Heart left ventricle (tissue), 16 donors: ENCODE measurements around the gene TNPO2. TPM values are rescaled to one million over a fixed set of nuclear protein-coding genes. Genes with fewer than 3 reads are reported as not detected.

ENCODE experiments used
- ATAC-seq, 4 donors: fragments of 200-7000 bp; cut with Tn5 transposase; one replicate each; pipeline ENCODE4 v1.9.1; 2020 to 2022; ENCODE audit warnings: moderate library complexity in 4 of 4, mild to moderate bottlenecking in 3 of 4, moderate number of reproducible peaks in 1 of 4
- DNase-seq, 5 donors: peaks; one replicate each; pipeline ENCODE4 v3.0.0-alpha.2; 2020
- H3K27ac ChIP-seq, 12 donors: fragments of 200-600 bp; sonication (generic) in 4 of 12; one replicate each; pipeline versions ENCODE4 v1.5.0 to v1.8.0; 2016 to 2022; ENCODE audit warnings: mild to moderate bottlenecking in 2 of 12
- H3K27me3 ChIP-seq, 9 donors: fragments of 200-600 bp; sonication (generic) in 2 of 9; one replicate each; pipeline versions ENCODE4 v1.5.1 to v1.8.0; 2016 to 2022; ENCODE audit warnings: mild to moderate bottlenecking in 3 of 9
- H3K36me3 ChIP-seq, 9 donors: fragments of 200-600 bp; sonication (generic) in 2 of 9; one replicate each; pipeline versions ENCODE4 v1.5.0 to v1.8.0; 2018 to 2022; ENCODE audit warnings: mild to moderate bottlenecking in 2 of 9
- H3K4me1 ChIP-seq, 12 donors: fragments of 200-600 bp; sonication (generic) in 4 of 12; one replicate each; pipeline versions ENCODE4 v1.5.0 to v1.8.0; 2016 to 2022; ENCODE audit warnings: mild to moderate bottlenecking in 3 of 12
- H3K4me3 ChIP-seq, 12 donors: fragments of 200-600 bp; sonication (generic) in 4 of 12; one replicate each; pipeline versions ENCODE4 v1.5.0 to v1.8.0; 2017 to 2022; ENCODE audit warnings: mild to moderate bottlenecking in 9 of 12, moderate library complexity in 4 of 12
- H3K9me3 ChIP-seq, 12 donors: fragments of 200-600 bp; sonication (generic) in 4 of 12; one replicate each; pipeline versions ENCODE4 v1.5.0 to v1.8.0; 2016 to 2022; ENCODE audit warnings: mild to moderate bottlenecking in 1 of 12
- CTCF ChIP-seq, 12 donors: fragments of 200-600 bp; sonication (generic) in 4 of 12; IDR thresholded peaks; one replicate each; pipeline versions ENCODE4 v1.5.0 to v1.8.0; 2018 to 2022; ENCODE audit warnings: antibody characterized with exemption in 12 of 12, mild to moderate bottlenecking in 5 of 12
- POLR2A ChIP-seq, 2 donors: fragments of 450-650 bp; IDR thresholded peaks; one replicate each; pipeline ENCODE4 v1.6.1; 2017; ENCODE audit warnings: antibody characterized with exemption in 2 of 2, mild to moderate bottlenecking in 2 of 2, moderate library complexity in 2 of 2
- WGBS, 4 donors: extraction: QIAGEN DNeasy Blood & Tissue Kit in 2 of 4; methylation state at CpG; one replicate each; pipeline versions ENCODE4 v1.1.5 to v1.1.7; 2013 to 2018; 5-methylcytosine and 5-hydroxymethylcytosine counted together
- intact Hi-C, 10 donors: fragments of 100-400 bp; cut with DNase I; formaldehyde crosslinking; loops; one replicate each; pipeline versions ENCODE4 v1.11.1 to v1.14.2; 2022
- polyA plus RNA-seq, 2 donors: library from polyadenylated mRNA; stranded (reverse); fragments of 200-250 nt; gene quantifications; one replicate each; pipeline ENCODE4 v1.2.3, GENCODE V29; 2013
- total RNA-seq, 9 donors: library from RNA; depleted of rRNA in 2 of 9; stranded (reverse); fragments of >200 nt in 2 of 9; fragmentation: NEBNext Ultra II Directional in 3 of 9; extraction: Animal tissue kit (Norgen Biotek cat#: 25700) in 3 of 9; gene quantifications; one replicate each; pipeline versions ENCODE4 v1.1.0 to v1.2.4, GENCODE V29; 2016 to 2023
- donor health status: ischemic (EF 13 %, LVEDD 7.1; RV severe dilation, severe dysfunction).
- donor health status: healthy with polysubstance abuse.
- donor health status: DM: no; HTN: yes; CAD: no.
- donor health status: DM: no; HTN: no; CAD: no.
- donor health status: ischemic (EF 25% LVEDD 6.9; RV normal size, moderate dysfunction).
- donor health status: ischemic (EF 25% LVEDD 5.7; RV mildly dilated, moderate dysfunction).
- donor health status: healthy.
- donor health status: DM: yes; HTN: yes; CAD: no.
- donor health status: ischemic (EF 35%, LVEDD 5.7; RV mildly dilated, moderate dysfunction).
- donor health status: nonischemic (EF 11% LVEDD 7.7; RV severe dilation, severe dysfunction).
- donor health status: DM: yes; HTN: yes; CAD: no.
- donor health status: PGD.
- donor health status: ischemic (EF 29% LVEDD 5.4; RV normal size, mild dysfunction).
- donor health status: nonischemic (EF 23%, LVEDD 6.1; RV moderate dilation, normal function).

TNPO2 gene
- total and polyA plus RNA-seq, 11 donors: 18.0 to 57.4 (median 37.0) TPM

GRCh38 chr19:12733369-12734214, 9.9 kb upstream of the TNPO2 start:
- H3K27me3 ChIP-seq: no peaks in the 10 kb centered on the region
- ATAC-seq (no peak), DNase-seq (no peak)
- peak in 4 of 12 donors; percentile 12 to 29 (median 21) for TF ChIP-seq CTCF (IDR thresholded peaks at IDR 0.05)
- TF ChIP-seq POLR2A (IDR thresholded peaks at IDR 0.05): no peak
- peaks cover 6 to 64% (median 34%) of the 10 kb centered on the region in 12 donors for H3K4me1 ChIP-seq
- peak overlapping the region; percentile 72 to 99 (median 96) for H3K27ac ChIP-seq
- no peaks in the 10 kb centered on the region for H3K9me3 ChIP-seq
- H3K36me3 ChIP-seq: peaks cover 0 to 39% (median 32%) of the 10 kb centered on the region in 9 donors
- WGBS, 4 donors: 2 to 4% (median 2%) methylated on average over 15 of the region's 15 CpGs
- intact Hi-C loops: loop anchor here in 1 of 10 donors (2.0 kb wide), 1 partner anchor 41 kb away; the partner anchor contains the start of gene HOOK2
- H3K4me3 ChIP-seq: peak overlapping the region; percentile 66 to 99 (median 94)

DNA sequence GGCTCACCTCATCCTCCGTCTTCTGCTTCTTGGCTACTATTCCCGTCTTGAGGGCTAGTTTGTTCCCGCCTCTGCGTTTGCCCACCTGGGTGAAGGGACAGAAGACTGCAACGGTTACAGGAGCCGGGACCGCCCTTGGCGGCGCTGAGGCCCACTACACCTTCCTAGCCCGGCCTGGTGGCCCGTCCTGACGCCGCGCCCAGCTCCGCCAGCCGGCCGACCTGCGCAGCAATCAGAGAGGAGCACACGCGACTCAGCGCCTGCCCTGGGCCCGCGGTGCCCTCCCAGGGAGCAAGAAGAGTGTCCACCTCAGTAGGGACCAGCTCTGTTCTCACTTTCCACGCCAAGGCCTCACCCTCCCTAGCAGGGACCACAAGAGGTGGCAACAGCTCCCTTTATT, 7.6 kb upstream of the TNPO2 start:
- Histone ChIP-seq H3K27ac (no peak overlapping the region), H3K4me1 (peaks cover 0 to 49% (median 22%) of the 10 kb centered on the region in 12 donors), H3K9me3 (no peaks in the 10 kb centered on the region), H3K4me3 (no peak overlapping the region), H3K36me3 (peaks cover 0 to 46% (median 32%) of the 10 kb centered on the region in 9 donors), H3K27me3 (no peaks in the 10 kb centered on the region)
- DNase-seq (no peak), ATAC-seq (no peak)
- WGBS, 4 donors: 91 to 93% (median 92%) methylated on average over 10 to 24 of the region's 24 CpGs
- intact Hi-C loops: no loop called here
- no peak for TF ChIP-seq CTCF (IDR thresholded peaks at IDR 0.05)
- no peak for TF ChIP-seq POLR2A (IDR thresholded peaks at IDR 0.05)

- ATAC-seq: no peak
- Histone ChIP-seq H3K9me3 (no peaks in the 10 kb centered on the region), H3K4me3 (no peak overlapping the region), H3K36me3 (peaks cover 0 to 46% (median 32%) of the 10 kb centered on the region in 9 donors), H3K27ac (no peak overlapping the region), H3K27me3 (no peaks in the 10 kb centered on the region), H3K4me1 (peaks cover 0 to 42% (median 19%) of the 10 kb centered on the region in 12 donors)
- DNase-seq: no peak
- WGBS, 4 donors: 78 to 84% (median 81%) methylated on average over 3 of the region's 3 CpGs
- TF ChIP-seq POLR2A (IDR thresholded peaks at IDR 0.05) (no peak), CTCF (IDR thresholded peaks at IDR 0.05) (no peak)
- intact Hi-C loops: no loop called here
These were observed 6.3 kb upstream of the TNPO2 start for GRCh38 chr19:12730064-12730463.

DNA sequence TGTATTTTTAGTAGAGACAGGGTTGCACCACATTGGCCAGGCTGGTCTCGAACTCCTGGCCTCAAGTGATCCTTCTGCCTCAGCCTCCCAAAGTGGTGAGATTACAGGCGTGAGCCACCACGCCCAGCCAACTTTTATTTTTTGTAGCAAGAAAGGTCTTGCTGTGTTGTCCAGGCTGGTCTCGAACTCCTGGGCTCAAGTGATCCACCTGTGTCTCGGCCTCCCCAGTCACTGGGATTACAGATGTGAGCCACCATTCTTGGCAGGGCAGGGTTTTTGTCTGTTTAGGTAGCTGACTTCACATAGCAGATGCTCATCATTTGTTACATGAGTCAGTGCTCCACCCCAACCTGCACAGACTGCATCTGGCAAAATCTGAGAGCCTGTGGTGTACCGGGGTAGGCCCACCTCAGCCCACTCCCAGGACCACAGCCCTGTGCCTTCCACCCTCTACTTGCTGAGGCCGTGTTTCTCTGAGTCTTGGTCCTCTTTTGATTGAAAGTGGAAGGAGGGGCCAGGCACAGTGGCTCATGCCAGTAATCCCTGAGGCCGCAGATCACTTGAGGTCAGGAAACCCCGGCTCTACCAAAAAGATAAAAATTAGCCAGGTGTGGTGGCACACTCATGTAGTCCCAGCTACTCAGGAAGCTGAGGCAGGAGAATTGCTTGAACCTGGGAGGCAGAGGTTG, 4.2 kb upstream of the TNPO2 start:
- intact Hi-C loops: no loop called here
- peaks cover 0 to 46% (median 22%) of the 10 kb centered on the region in 12 donors for H3K4me1 ChIP-seq
- no peak overlapping the region for H3K4me3 ChIP-seq
- no peak for TF ChIP-seq CTCF (IDR thresholded peaks at IDR 0.05)
- TF ChIP-seq POLR2A (IDR thresholded peaks at IDR 0.05): no peak
- no peaks in the 10 kb centered on the region for H3K9me3 ChIP-seq
- no peak for DNase-seq
- H3K36me3 ChIP-seq: peaks cover 0 to 46% (median 32%) of the 10 kb centered on the region in 9 donors
- no peak for ATAC-seq
- 93 to 97% (median 96%) methylated on average over 9 of the region's 9 CpGs for WGBS, 4 donors
- no peak overlapping the region for H3K27ac ChIP-seq
- no peaks in the 10 kb centered on the region for H3K27me3 ChIP-seq
